MM.1S (cell line): Measurements from ENCODE around the gene ZNHIT2.

Experiments used
- DNase-seq: peaks from one replicate; pipeline ENCODE4 v3.0.0-alpha.2; 2015
- H2AFZ ChIP-seq: fragments of 300-600 bp; sonication (generic); 2 replicates; pipeline ENCODE4 v1.6.0; 2016; ENCODE audit warnings: antibody characterized with exemption, low read length
- H3F3A ChIP-seq: fragments of 300-600 bp; sonication (generic); 2 replicates; pipeline ENCODE4 v1.6.1; 2016; ENCODE audit warnings: mild to moderate bottlenecking, antibody characterized with exemption, low read length, moderate library complexity, mixed read lengths; ENCODE audit not compliant: insufficient read depth
- H3K27ac ChIP-seq: fragments of 300-600 bp; sonication (generic); 2 replicates; pipeline ENCODE4 v1.5.1; 2016; ENCODE audit warnings: mild to moderate bottlenecking, low read length
- H3K27me3 ChIP-seq: fragments of 300-600 bp; sonication (generic); replicated peaks from 2 replicates; pipeline ENCODE4 v1.6.0; 2016; ENCODE audit warnings: low read length; ENCODE audit not compliant: insufficient read depth
- H3K36me3 ChIP-seq: fragments of 300-600 bp; sonication (generic); replicated peaks from 2 replicates; pipeline ENCODE4 v1.6.1; 2016; ENCODE audit warnings: mild to moderate bottlenecking, low read length, mixed read lengths; ENCODE audit not compliant: insufficient read depth
- H3K4me1 ChIP-seq: fragments of 300-600 bp; sonication (generic); 2 replicates; pipeline ENCODE4 v1.6.1; 2016; ENCODE audit warnings: low read length, mixed read lengths
- H3K4me2 ChIP-seq: fragments of 300-600 bp; sonication (generic); 2 replicates; pipeline ENCODE4 v1.6.0; 2016; ENCODE audit warnings: low read depth, low read length
- H3K4me3 ChIP-seq: fragments of 300-600 bp; sonication (generic); 2 replicates; pipeline ENCODE4 v1.5.1; 2016; ENCODE audit warnings: low read length, mixed read lengths
- H3K79me2 ChIP-seq: fragments of 300-600 bp; sonication (generic); 2 replicates; pipeline ENCODE4 v1.6.1; 2016; ENCODE audit warnings: mixed run types, low read length, mixed read lengths
- H3K9ac ChIP-seq: fragments of 300-600 bp; sonication (generic); 2 replicates; pipeline ENCODE4 v1.6.1; 2016; ENCODE audit warnings: low read length, mixed read lengths
- H3K9me2 ChIP-seq: fragments of 300-600 bp; sonication (generic); replicated peaks from 2 replicates; pipeline ENCODE4 v1.6.1; 2016; ENCODE audit warnings: mild to moderate bottlenecking, low read length, mixed read lengths; ENCODE audit not compliant: insufficient read depth
- H3K9me3 ChIP-seq: fragments of 300-600 bp; sonication (generic); replicated peaks from 2 replicates; pipeline ENCODE4 v1.6.1; 2016; ENCODE audit warnings: mild to moderate bottlenecking, low read length, mixed read lengths; ENCODE audit not compliant: insufficient read depth
- H4K20me1 ChIP-seq: fragments of 300-600 bp; sonication (generic); 2 replicates; pipeline ENCODE4 v1.6.1; 2016; ENCODE audit warnings: mild to moderate bottlenecking, low read length, moderate library complexity, mixed read lengths; ENCODE audit not compliant: insufficient read depth
- CTCF ChIP-seq: fragments of 300-600 bp; sonication (generic); IDR thresholded peaks from 2 replicates; pipeline ENCODE4 v1.5.1; 2016; ENCODE audit warnings: antibody characterized with exemption, low read length, mixed read lengths
- EZH2 ChIP-seq: fragments of 300-600 bp; sonication (generic); optimal IDR thresholded peaks from 2 replicates; pipeline ENCODE3; 2017; ENCODE audit warnings: low read depth, mild to moderate bottlenecking, antibody characterized with exemption, low read length, mixed read lengths
- EZH2phosphoT487 ChIP-seq: fragments of 300-600 bp; sonication (generic); IDR thresholded peaks from 2 replicates; pipeline ENCODE4 v1.6.1; 2018; ENCODE audit warnings: antibody characterized with exemption, low read length

The ZNHIT2 gene

GRCh38 chr11:65130631-65131416 is 13.3 kb upstream of the ZNHIT2 start:
- Histone ChIP-seq H3K9ac (no peak overlapping the region), H3K4me2 (no peak overlapping the region), H3K36me3 (peaks cover 19% of the 10 kb centered on the region), H3K4me1 (peaks cover 15% of the 10 kb centered on the region), H3F3A (peaks cover 65% of the 10 kb centered on the region), H3K4me3 (no peak overlapping the region), H3K9me2 (no peaks in the 10 kb centered on the region), H3K27ac (no peak overlapping the region), H3K9me3 (no peaks in the 10 kb centered on the region), H2AFZ (no peak overlapping the region), H4K20me1 (no peaks in the 10 kb centered on the region), H3K27me3 (no peaks in the 10 kb centered on the region), H3K79me2 (peaks cover 72% of the 10 kb centered on the region)
- DNase-seq: no peak
- TF ChIP-seq EZH2 (no peak), CTCF (no peak), EZH2phosphoT487 (no peak)

- Histone ChIP-seq H3K4me1 (peaks cover 15% of the 10 kb centered on the region), H3F3A (peaks cover 69% of the 10 kb centered on the region), H3K9ac (no peak overlapping the region), H3K79me2 (peaks cover 74% of the 10 kb centered on the region), H3K27ac (no peak overlapping the region), H3K27me3 (no peaks in the 10 kb centered on the region), H2AFZ (no peak overlapping the region), H4K20me1 (no peaks in the 10 kb centered on the region), H3K9me2 (no peaks in the 10 kb centered on the region), H3K4me3 (no peak overlapping the region), H3K36me3 (peaks cover 19% of the 10 kb centered on the region), H3K9me3 (no peaks in the 10 kb centered on the region), H3K4me2 (no peak overlapping the region)
- DNase-seq: no peak
- TF ChIP-seq CTCF (no peak), EZH2phosphoT487 (no peak), EZH2 (no peak)
These were observed 12.3 kb upstream of the ZNHIT2 start for GRCh38 chr11:65129649-65130441.

- H4K20me1 ChIP-seq: no peaks in the 10 kb centered on the region
- TF ChIP-seq EZH2 (no peak), EZH2phosphoT487 (no peak), CTCF (no peak)
- DNase-seq: no peak
- H3K36me3 ChIP-seq: peaks cover 19% of the 10 kb centered on the region
- H3K27ac ChIP-seq: no peak overlapping the region
- H3K4me3 ChIP-seq: no peak overlapping the region
- no peaks in the 10 kb centered on the region for H3K27me3 ChIP-seq
- H3K79me2 ChIP-seq: peaks cover 77% of the 10 kb centered on the region
- H3K9me3 ChIP-seq: no peaks in the 10 kb centered on the region
- H2AFZ ChIP-seq: no peak overlapping the region
- peaks cover 62% of the 10 kb centered on the region for H3F3A ChIP-seq
- no peak overlapping the region for H3K4me2 ChIP-seq
- H3K9ac ChIP-seq: no peak overlapping the region
- peaks cover 15% of the 10 kb centered on the region for H3K4me1 ChIP-seq
- H3K9me2 ChIP-seq: no peaks in the 10 kb centered on the region
These were observed 11.0 kb upstream of the ZNHIT2 start for GRCh38 chr11:65128182-65129145.
